Body of pancreas (tissue), 4 donors: ENCODE data around the gene SPG21. TPM values are rescaled to one million over a fixed set of nuclear protein-coding genes. Genes with fewer than 3 reads are reported as not detected.

Source experiments
- ATAC-seq: fragments of 150-250 bp; one replicate; pipeline ENCODE4 v1.9.1; 2016
- DNase-seq, 4 donors: peaks; one replicate each; pipeline ENCODE4 v3.0.0-alpha.2; 2019
- H3K27ac ChIP-seq, 4 donors: fragments of 200-600 bp; sonication (generic); 1 replicate in 3 of 4; 2 replicates in 1 of 4; pipeline versions ENCODE4 v1.5.1 to v1.6.1; 2016 to 2019; ENCODE audit warnings: mild to moderate bottlenecking in 1 of 4, mixed read lengths in 1 of 4, moderate library complexity in 1 of 4
- H3K27me3 ChIP-seq, 2 donors: fragments of 200-600 bp; sonication (generic); one replicate each; pipeline ENCODE4 v1.6.0; 2016; ENCODE audit warnings: mild to moderate bottlenecking in 1 of 2
- H3K36me3 ChIP-seq, 2 donors: fragments of 200-600 bp; sonication (generic); replicated peaks in 1 of 2; 2 replicates each; pipeline ENCODE4 v1.5.1; 2016; ENCODE audit warnings: low read depth in 2 of 2; ENCODE audit not compliant: insufficient read depth in 1 of 2
- H3K4me1 ChIP-seq: fragments of 200-600 bp; sonication (generic); one replicate; pipeline ENCODE4 v1.6.0; 2016
- H3K4me3 ChIP-seq, 2 donors: fragments of 200-600 bp; sonication (generic); 1 replicate in 1 of 2; 2 replicates in 1 of 2; pipeline ENCODE4 v1.5.1; 2016 to 2019
- H3K9me3 ChIP-seq, 3 donors: fragments of 200-600 bp; sonication (generic); 1 replicate in 2 of 3; 2 replicates in 1 of 3; pipeline ENCODE4 v1.5.1; 2016
- CTCF ChIP-seq, 7 experiments: fragments of 450-650 bp in 4 of 7; fragments of 200-600 bp in 3 of 7; sonication (generic) in 3 of 7; IDR thresholded peaks; one replicate each; pipeline ENCODE4 v1.5.1; 2016 to 2019; ENCODE audit warnings: antibody characterized with exemption in 7 of 7
- POLR2A ChIP-seq, 3 donors: fragments of 450-650 bp; IDR thresholded peaks; one replicate each; pipeline ENCODE4 v1.6.1; 2016; ENCODE audit warnings: antibody characterized with exemption in 3 of 3, mild to moderate bottlenecking in 2 of 3
- WGBS, 2 donors: methylation state at CpG; one replicate each; pipeline ENCODE4 v1.1.5; 2017; 5-methylcytosine and 5-hydroxymethylcytosine counted together
- intact Hi-C: fragments of 100-400 bp; cut with DNase I; formaldehyde crosslinking; loops from one replicate; pipeline ENCODE4 v1.15.1; 2023
- total RNA-seq, 2 donors: library from RNA; depleted of rRNA; stranded (reverse); fragments of >200 nt; gene quantifications; one replicate each; pipeline ENCODE4 v1.1.0, GENCODE V29; 2016

SPG21 gene
- total RNA-seq, 2 donors from 2014 or later, result 33.0 to 46.4 TPM

GRCh38 chr15:65034719-65035118 is 45.0 kb upstream of the SPG21 start:
- no peak overlapping the region for H3K4me3 ChIP-seq
- peaks cover 11% of the 10 kb centered on the region for H3K4me1 ChIP-seq
- no peaks in the 10 kb centered on the region for H3K36me3 ChIP-seq
- WGBS, 2 donors, result 83 to 92% methylated on average over 11 of the region's 11 CpGs
- no peak for TF ChIP-seq POLR2A (IDR thresholded peaks at IDR 0.05)
- TF ChIP-seq CTCF (IDR thresholded peaks at IDR 0.05), result no peak
- intact Hi-C loops, result no loop called here
- no peak for DNase-seq
- H3K9me3 ChIP-seq, result no peaks in the 10 kb centered on the region
- no peak for ATAC-seq
- no peaks in the 10 kb centered on the region for H3K27me3 ChIP-seq
- H3K27ac ChIP-seq, result no peak overlapping the region

- TF ChIP-seq CTCF (IDR thresholded peaks at IDR 0.05), result peak in 4 of 7 experiments; percentile 27 to 37 (median 32)
- TF ChIP-seq POLR2A (IDR thresholded peaks at IDR 0.05), result no peak
- H3K4me3 ChIP-seq, result no peak overlapping the region
- WGBS, 2 donors, result 10 to 12% methylated on average over 4 of the region's 4 CpGs
- ATAC-seq (no peak), DNase-seq (no peak)
- no peak overlapping the region for H3K27ac ChIP-seq
- H3K27me3 ChIP-seq, result no peaks in the 10 kb centered on the region
- H3K4me1 ChIP-seq, result peaks cover 12% of the 10 kb centered on the region
- no peaks in the 10 kb centered on the region for H3K9me3 ChIP-seq
- H3K36me3 ChIP-seq, result no peaks in the 10 kb centered on the region
- intact Hi-C loops, result no loop called here
Measured at GRCh38 chr15:65033659-65034269, 44.0 kb upstream of the SPG21 start.

- DNase-seq (peak; percentile 54 to 71 (median 70)), ATAC-seq (peak; percentile 39)
- intact Hi-C loops, result no loop called here
- 20 to 41% methylated on average over 7 to 13 of the region's 13 CpGs for WGBS, 2 donors
- H3K36me3 ChIP-seq, result no peaks in the 10 kb centered on the region
- H3K4me1 ChIP-seq, result peaks cover 20% of the 10 kb centered on the region
- H3K4me3 ChIP-seq, result no peak overlapping the region
- no peaks in the 10 kb centered on the region for H3K27me3 ChIP-seq
- H3K27ac ChIP-seq, result no peak overlapping the region
- TF ChIP-seq CTCF (IDR thresholded peaks at IDR 0.05), result peak; percentile 27 to 67 (median 61)
- no peak for TF ChIP-seq POLR2A (IDR thresholded peaks at IDR 0.05)
- H3K9me3 ChIP-seq, result no peaks in the 10 kb centered on the region
Measured at GRCh38 chr15:65032801-65033537, 43.3 kb upstream of the SPG21 start.

- no peak for DNase-seq
- no peak for ATAC-seq
- intact Hi-C loops, result no loop called here
- Histone ChIP-seq H3K4me3 (peak overlapping the region in 1 of 2 donors; percentile 82), H3K9me3 (no peaks in the 10 kb centered on the region), H3K27ac (peak overlapping the region in 1 of 4 donors; percentile 72), H3K27me3 (no peaks in the 10 kb centered on the region), H3K4me1 (peaks cover 23% of the 10 kb centered on the region), H3K36me3 (peaks cover 0 to 1% of the 10 kb centered on the region in 2 donors)
- TF ChIP-seq CTCF (IDR thresholded peaks at IDR 0.05), result no peak
- no peak for TF ChIP-seq POLR2A (IDR thresholded peaks at IDR 0.05)
- 55 to 56% methylated on average over 12 of the region's 12 CpGs for WGBS, 2 donors
Measured at GRCh38 chr15:65029736-65030208, 40.1 kb upstream of the SPG21 start.
